HG03108 (cell line): ENCODE results near the gene CKAP5.

Experiments
- ATAC-seq: cut with Tn5 transposase; IDR thresholded peaks from one replicate; pipeline ENCODE4 v1.9.1; 2021; ENCODE audit warnings: moderate library complexity; ENCODE audit not compliant: unreplicated experiment

The CKAP5 gene

GRCh38 chr11:46701078-46701654, 144.9 kb downstream of the CKAP5 start:
- ATAC-seq: no peak

- ATAC-seq: peak; percentile 91
These were observed 145.6 kb downstream of the CKAP5 start, which contains the start of the genes ARHGAP1 and ZNF408 for GRCh38 chr11:46700241-46701077. Gene ARHGAP1 (minus strand): TSS chr11:46700619. CDS start chr11:46696107, 4,512 bp downstream. Gene ZNF408 (plus strand): TSS chr11:46701031. CDS start chr11:46701048, 17 bp downstream.

- no peak for ATAC-seq
These were observed 147.5 kb downstream of the CKAP5 start for GRCh38 chr11:46698597-46698996.

- ATAC-seq: no peak
These were observed 148.4 kb downstream of the CKAP5 start for GRCh38 chr11:46697723-46698122.

- ATAC-seq: no peak
These were observed 148.8 kb downstream of the CKAP5 start for GRCh38 chr11:46697303-46697702.

- no peak for ATAC-seq
These were observed 149.9 kb downstream of the CKAP5 start for GRCh38 chr11:46696212-46696558.

- no peak for ATAC-seq
These were observed 150.5 kb downstream of the CKAP5 start for GRCh38 chr11:46695345-46696211.

GRCh38 chr11:46694607-46695006, 151.5 kb downstream of the CKAP5 start:
- no peak for ATAC-seq

GRCh38 chr11:46694072-46694471, 152.0 kb downstream of the CKAP5 start:
- ATAC-seq: no peak

GRCh38 chr11:46693597-46694012, 152.5 kb downstream of the CKAP5 start:
- no peak for ATAC-seq
